SHP77 (cell line): ENCODE results near the gene COL18A1.
"Not testable (repeated sequence)": the region's sequence is repeated elsewhere in the genome, so short reads cannot be mapped to it uniquely, and the experiment has no call there.

Experiments used
- DNase-seq, 2 experiments: peaks; one replicate each; lab custom pipeline; 2025; lab: John Stamatoyannopoulos, UW

Gene COL18A1

DNA sequence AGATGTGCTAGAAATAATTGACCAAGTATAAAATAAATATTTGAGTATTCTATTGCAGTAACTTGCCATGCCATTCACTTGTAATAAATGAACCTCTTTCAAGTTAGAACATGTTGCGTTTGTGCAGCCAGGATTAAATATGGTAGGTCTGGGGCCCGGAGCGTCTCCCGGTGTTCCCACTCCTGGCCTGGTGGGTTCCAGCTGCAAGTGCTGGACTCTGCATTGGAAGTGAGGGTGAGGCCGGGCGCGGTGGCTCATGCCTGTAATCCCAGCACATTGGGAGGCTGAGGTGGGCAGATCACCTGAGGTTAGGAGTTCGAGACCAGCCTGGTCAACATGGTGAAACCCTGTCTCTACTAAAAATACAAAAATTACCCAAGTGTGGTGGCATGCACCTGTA is 156.3 kb downstream of the COL18A1 start:
- DNase-seq: not testable (repeated sequence)

DNA sequence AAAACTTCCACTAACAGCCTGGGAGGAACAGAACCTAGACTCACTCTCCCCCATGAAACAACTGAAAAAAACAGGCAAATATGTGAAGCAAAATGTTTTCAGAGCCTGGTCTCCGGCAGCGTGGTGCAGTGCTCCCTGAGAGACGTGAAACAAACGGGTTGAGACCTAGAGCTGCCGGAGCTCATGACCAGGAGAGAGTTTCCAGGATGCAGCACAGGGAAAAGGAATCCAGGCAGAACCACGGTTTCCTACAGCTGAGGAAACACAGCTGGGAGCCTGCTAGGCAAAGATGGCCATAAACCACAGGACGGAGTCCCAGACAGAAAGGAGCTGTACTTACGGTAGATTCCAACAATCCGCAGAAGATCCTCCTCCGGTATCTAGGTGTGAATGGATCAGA is 157.4 kb downstream of the COL18A1 start:
- peak in 1 of 2 experiments; percentile 10 for DNase-seq

DNA sequence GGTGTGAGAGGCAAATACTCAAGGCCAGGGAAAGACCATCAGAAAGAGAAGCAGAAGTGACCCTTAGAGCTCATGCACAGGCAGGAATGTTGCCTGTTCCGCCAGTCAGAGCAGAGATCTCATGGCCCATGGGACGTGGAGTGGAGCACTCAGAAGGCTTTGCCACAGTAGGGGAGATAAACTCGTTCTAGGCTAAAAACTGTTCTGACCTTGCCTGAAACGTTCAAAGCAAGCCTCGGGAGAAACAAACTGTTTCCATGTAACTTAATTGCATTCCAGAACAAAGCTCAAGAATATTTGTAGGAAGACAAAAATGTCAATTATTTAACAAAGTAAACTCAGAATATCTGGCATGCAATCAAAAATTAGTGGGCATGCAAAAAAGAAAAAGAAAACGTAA is 158.0 kb downstream of the COL18A1 start:
- no peak for DNase-seq
